Activated naive CD4-positive, alpha-beta T cell treated with anti-CD3 and anti-CD28 coated beads for 36 hours (primary cell): ENCODE results near the gene COX8C. TPM values are rescaled to one million over a fixed set of nuclear protein-coding genes. Genes with fewer than 3 reads are reported as not detected.

Experiments used
- CTCF ChIA-PET: fragments of 350-600 bp; sonication (Branson Sonifier 250); formaldehyde crosslinking; loops from one replicate; lab custom pipeline; 2021; ENCODE audit warnings: antibody characterized with exemption; lab: Charles Lee
- DNase-seq: peaks from one replicate; pipeline ENCODE4 v3.0.0-alpha.2; 2020
- H3K27ac Mint-ChIP-seq: one replicate; pipeline ENCODE4 v1.8.0; 2021; ENCODE audit warnings: mild to moderate bottlenecking, mixed read lengths
- H3K27me3 Mint-ChIP-seq: one replicate; pipeline ENCODE4 v1.8.0; 2021; ENCODE audit warnings: low read depth, mixed read lengths
- H3K36me3 Mint-ChIP-seq: one replicate; pipeline ENCODE4 v1.8.0; 2021; ENCODE audit warnings: low read depth, mixed read lengths
- H3K4me1 Mint-ChIP-seq: one replicate; pipeline ENCODE4 v1.8.0; 2021; ENCODE audit warnings: low read depth, mixed read lengths
- H3K4me3 Mint-ChIP-seq: one replicate; pipeline ENCODE4 v1.8.0; 2021; ENCODE audit warnings: mild to moderate bottlenecking, moderate library complexity, mixed read lengths
- H3K9me3 Mint-ChIP-seq: one replicate; pipeline ENCODE4 v1.8.0; 2021; ENCODE audit warnings: mixed read lengths
- intact Hi-C: fragments of 100-400 bp; cut with micrococcal nuclease; formaldehyde crosslinking; loops from one replicate; pipeline ENCODE4 v1.15.1; 2023
- total RNA-seq, 2 experiments: library from RNA; stranded (reverse); gene quantifications; one replicate each; pipeline ENCODE4 v1.2.3, GENCODE V29; 2021

COX8C gene
- total RNA-seq, 2 experiments from 2014 or later, result 0.43 to 0.79 TPM

DNA sequence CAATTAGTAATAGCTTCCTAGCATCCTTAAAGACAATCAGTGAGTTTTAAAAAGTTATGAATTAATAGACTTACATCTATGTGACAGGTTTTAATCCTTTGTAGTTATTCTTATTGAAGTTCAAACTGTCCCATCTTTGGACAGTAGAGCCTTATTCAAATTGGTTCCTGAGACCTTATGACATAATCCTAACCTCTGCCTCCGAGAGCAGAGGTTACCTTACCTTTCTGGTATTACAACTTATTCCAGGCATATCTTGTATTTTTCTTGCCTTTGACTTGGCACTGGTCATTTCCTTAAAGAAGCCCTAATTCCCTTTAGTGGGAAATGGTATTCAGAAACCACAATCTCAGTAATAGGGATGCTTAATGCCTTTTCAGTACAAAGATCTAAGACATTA, 35.9 kb upstream of the COX8C start:
- H3K4me3 Mint-ChIP-seq, result no peak overlapping the region
- H3K36me3 Mint-ChIP-seq, result no peaks in the 10 kb centered on the region
- H3K4me1 Mint-ChIP-seq, result peaks cover 19% of the 10 kb centered on the region
- H3K9me3 Mint-ChIP-seq, result no peaks in the 10 kb centered on the region
- no peak overlapping the region for H3K27ac Mint-ChIP-seq
- DNase-seq, result no peak
- intact Hi-C loops, result no loop called here
- CTCF ChIA-PET, result no interaction called here
- H3K27me3 Mint-ChIP-seq, result no peaks in the 10 kb centered on the region

DNA sequence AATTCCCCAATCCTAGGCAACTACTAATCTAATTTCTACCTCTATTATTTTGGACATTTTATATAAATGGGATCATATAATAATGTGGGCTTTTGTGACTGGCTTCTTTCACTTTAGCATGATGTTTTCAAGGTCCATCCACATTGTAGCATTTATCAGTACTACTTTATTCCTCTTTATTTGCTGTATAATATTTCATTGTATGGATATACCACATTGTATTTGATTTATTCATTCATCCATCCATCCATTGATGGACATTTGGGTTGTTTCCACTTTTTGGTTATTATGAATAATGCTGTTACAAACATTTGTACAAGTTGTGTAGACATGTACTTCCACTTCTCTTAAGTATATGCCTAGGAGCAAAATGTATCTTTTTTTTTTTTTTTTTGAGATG, 31.4 kb upstream of the COX8C start:
- Mint-ChIP-seq H3K27ac (no peak overlapping the region), H3K27me3 (no peaks in the 10 kb centered on the region), H3K36me3 (peaks cover 3% of the 10 kb centered on the region), H3K4me3 (no peak overlapping the region), H3K9me3 (no peaks in the 10 kb centered on the region), H3K4me1 (peaks cover 31% of the 10 kb centered on the region)
- DNase-seq, result no peak
- CTCF ChIA-PET, result interaction anchor here (0.7 kb wide), 1 partner anchor 12 kb away, joined by 3 read pairs; no protein-coding TSS in a partner anchor
- intact Hi-C loops, result no loop called here

DNA sequence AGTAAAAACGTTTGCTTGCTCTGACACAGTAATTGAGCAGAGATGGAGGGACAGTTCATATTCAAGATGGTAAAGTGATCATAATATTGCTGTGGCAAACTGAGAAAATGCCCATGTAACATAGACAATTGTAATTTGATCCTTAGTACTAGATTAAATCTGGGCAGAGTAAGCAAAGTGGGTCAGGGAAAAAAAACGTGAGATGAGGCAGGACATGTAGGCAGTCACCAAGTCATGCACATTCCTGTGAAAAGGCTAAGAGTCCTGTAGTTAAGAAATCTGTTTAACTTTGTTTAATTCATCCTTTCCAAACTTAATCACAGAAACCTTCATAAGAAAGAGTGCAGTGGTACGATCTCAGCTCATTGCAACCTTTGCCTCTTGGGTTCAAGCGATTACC, 30.3 kb upstream of the COX8C start:
- no peak for DNase-seq
- Mint-ChIP-seq H3K27me3 (no peaks in the 10 kb centered on the region), H3K36me3 (peaks cover 4% of the 10 kb centered on the region), H3K27ac (no peak overlapping the region), H3K4me1 (peaks cover 33% of the 10 kb centered on the region), H3K4me3 (no peak overlapping the region), H3K9me3 (no peaks in the 10 kb centered on the region)
- intact Hi-C loops, result no loop called here
- CTCF ChIA-PET, result no interaction called here

DNA sequence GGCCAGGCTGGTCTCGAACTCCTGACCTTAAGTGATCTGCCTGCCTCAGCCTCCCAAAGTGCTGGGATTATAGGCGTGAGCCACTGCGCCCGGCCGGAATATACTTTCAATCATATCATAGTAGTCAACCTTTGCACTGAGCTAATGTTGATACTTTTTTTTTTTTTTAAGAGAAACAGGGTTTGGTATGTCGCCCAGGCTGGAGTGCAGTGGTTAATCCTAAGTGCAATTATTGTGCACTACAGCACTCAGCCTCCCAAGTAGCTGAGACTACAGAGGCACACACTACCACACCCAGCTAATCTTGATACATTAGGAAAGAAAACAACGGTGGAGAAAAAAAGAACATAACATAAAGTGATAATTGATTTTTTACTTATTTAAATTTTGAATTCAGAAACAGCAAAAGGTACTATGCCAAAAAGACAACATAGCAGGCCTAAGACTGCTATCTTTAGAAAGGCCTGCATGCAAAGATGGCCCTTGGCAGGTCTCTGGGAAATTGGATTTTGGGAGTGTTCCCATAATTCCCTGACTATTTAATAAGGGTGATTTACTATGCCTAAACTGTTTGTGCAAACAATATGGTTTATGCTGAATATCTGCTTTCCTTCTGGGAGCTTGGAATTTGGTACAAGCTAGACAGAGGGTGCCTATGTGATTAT, 29.6 kb upstream of the COX8C start:
- Mint-ChIP-seq H3K27me3 (no peaks in the 10 kb centered on the region), H3K27ac (no peak overlapping the region), H3K4me3 (no peak overlapping the region), H3K4me1 (peaks cover 32% of the 10 kb centered on the region), H3K36me3 (peaks cover 6% of the 10 kb centered on the region), H3K9me3 (no peaks in the 10 kb centered on the region)
- intact Hi-C loops, result no loop called here
- no peak for DNase-seq
- CTCF ChIA-PET, result interaction anchor here (0.6 kb wide), 1 partner anchor 119 kb away, joined by 3 read pairs; no protein-coding TSS in a partner anchor

DNA sequence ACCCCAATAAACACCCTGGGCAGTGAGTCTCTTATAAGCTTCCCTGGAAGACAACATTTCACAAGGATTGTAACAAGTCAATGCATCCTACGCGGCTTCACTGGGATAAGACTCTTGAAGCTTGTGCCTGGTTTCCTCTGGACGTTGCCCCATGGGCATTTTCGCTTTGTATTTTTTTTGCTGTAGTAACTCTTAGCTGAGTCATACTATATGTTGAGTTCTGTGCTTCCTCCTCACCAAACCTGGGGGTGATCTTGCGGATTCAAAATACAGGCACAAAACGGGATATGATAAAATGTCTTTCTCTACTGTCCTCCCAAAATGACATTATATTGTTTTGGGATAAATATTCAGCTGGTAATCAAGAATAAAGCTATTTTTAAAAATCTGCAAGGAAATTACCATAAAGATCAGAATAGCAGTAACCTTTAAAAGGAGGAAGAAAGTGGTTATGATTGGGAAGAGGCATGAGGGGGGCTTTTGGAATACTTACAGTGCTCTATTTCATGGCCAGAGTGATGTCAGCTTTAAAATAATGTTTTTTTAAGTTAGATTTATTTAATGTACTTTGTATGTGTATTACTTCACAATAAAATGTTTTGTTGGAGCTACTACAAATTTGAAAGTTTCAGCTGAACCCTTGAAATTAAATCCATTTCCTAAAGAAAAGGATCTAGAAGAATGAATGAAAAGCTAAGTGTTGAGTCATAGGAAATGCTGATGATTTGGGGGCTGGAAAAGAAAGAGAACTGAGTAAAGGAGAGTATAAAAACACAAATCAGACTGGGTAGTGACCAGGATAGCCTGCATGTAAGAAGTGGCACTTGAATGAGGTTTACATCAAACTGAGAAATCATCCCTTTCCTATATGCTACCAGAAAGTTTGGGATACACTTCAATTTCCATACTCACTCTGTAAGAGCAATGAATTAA, 28.8 kb upstream of the COX8C start:
- H3K4me3 Mint-ChIP-seq, result no peak overlapping the region
- H3K27ac Mint-ChIP-seq, result no peak overlapping the region
- peaks cover 32% of the 10 kb centered on the region for H3K4me1 Mint-ChIP-seq
- no peak for DNase-seq
- H3K27me3 Mint-ChIP-seq, result no peaks in the 10 kb centered on the region
- peaks cover 6% of the 10 kb centered on the region for H3K36me3 Mint-ChIP-seq
- no peaks in the 10 kb centered on the region for H3K9me3 Mint-ChIP-seq
- CTCF ChIA-PET, result interaction anchor here (0.6 to 1.0 kb wide), 3 partner anchors 11 to 120 kb away, joined by 3 read pairs; partner anchors contain the start of genes GON7 and UBR7
- intact Hi-C loops, result no loop called here

DNA sequence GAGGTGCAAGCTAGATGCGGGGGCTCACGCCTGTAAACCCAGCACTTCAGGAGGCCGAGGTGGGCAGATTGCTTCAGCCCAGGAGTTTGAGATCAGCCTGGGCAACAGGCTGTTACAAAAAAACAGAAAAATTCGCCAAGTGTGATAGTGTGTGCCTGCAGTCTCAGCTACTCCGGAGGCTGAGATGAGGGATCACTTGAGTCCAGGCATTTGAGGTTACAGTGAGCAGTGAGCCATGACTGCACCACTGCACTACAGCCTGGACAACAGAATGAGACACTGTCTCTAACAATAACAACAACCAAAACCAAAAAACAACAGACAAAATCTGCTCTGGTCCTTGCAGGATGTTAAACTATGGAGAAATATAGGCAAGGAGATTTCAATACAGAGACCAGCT, 28.1 kb upstream of the COX8C start:
- Mint-ChIP-seq H3K4me3 (no peak overlapping the region), H3K36me3 (peaks cover 6% of the 10 kb centered on the region), H3K4me1 (peaks cover 32% of the 10 kb centered on the region), H3K27me3 (no peaks in the 10 kb centered on the region), H3K9me3 (no peaks in the 10 kb centered on the region), H3K27ac (no peak overlapping the region)
- intact Hi-C loops, result no loop called here
- CTCF ChIA-PET, result interaction anchor here (0.7 to 1.0 kb wide), 2 partner anchors 11 to 112 kb away, joined by 3 read pairs; partner anchors contain the start of genes GON7 and UBR7
- DNase-seq, result no peak

DNA sequence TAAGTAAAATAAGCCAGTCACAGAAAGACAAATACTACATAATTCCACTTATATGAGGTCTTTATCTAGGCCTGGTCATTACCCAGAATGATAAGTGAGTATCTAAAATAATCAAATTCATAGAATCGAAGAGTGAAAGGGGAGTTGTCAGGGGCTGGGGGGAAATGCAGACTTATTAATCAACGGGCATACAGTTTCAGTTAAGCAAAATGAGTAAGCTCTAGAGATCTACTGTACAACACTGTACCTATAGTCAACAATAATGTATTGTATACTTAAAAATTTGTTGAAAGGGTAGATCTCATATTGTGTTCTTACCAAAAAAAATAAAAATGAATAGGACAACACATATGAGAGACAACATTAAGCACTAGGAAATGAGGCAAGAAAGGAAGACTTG, 27.5 kb upstream of the COX8C start:
- Mint-ChIP-seq H3K4me1 (peaks cover 33% of the 10 kb centered on the region), H3K4me3 (no peak overlapping the region), H3K27ac (no peak overlapping the region), H3K27me3 (no peaks in the 10 kb centered on the region), H3K36me3 (peaks cover 6% of the 10 kb centered on the region), H3K9me3 (no peaks in the 10 kb centered on the region)
- DNase-seq, result no peak
- CTCF ChIA-PET, result no interaction called here
- intact Hi-C loops, result no loop called here

DNA sequence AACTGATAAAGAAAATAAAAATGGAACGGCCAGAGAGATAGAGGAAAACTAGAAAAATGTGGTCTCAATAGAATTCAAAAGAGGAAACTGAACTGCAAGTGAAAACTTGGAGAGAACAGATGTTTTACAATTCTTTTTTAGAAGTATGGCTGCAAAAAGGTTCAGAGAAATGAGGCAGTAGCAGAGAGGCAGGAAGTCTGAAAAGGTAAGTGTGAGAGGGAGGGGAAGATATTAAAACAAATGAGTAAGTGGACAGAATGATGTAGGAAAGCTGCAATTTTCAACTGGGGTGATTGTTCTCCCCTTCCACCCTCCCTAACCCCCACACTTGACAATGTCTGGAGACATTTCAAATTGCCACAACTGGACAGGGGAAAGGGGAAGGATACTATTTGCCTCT, 27.0 kb upstream of the COX8C start:
- Mint-ChIP-seq H3K27me3 (no peaks in the 10 kb centered on the region), H3K36me3 (peaks cover 7% of the 10 kb centered on the region), H3K27ac (peak overlapping the region; percentile 47), H3K9me3 (no peaks in the 10 kb centered on the region), H3K4me3 (no peak overlapping the region), H3K4me1 (peaks cover 37% of the 10 kb centered on the region)
- no peak for DNase-seq
- CTCF ChIA-PET, result no interaction called here
- intact Hi-C loops, result no loop called here

DNA sequence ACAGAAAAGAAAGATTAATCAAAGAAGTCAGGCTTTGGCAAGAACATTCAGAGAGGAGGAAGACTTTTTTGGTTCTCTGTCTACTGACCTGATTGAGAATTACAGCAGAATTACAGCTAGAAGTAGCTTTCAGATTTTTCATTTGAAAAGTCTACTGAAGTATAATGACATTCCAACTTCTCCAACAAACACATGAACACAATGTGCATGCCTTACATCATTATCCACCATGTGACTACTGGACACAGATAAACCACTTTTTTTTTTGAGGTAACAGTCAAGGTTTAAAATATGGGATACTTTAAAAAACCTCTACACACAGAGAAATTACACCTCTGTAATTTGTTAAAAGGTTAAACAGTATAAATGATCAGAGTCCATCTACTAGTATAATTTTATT, 26.5 kb upstream of the COX8C start:
- Mint-ChIP-seq H3K4me1 (peaks cover 37% of the 10 kb centered on the region), H3K36me3 (peaks cover 7% of the 10 kb centered on the region), H3K27me3 (no peaks in the 10 kb centered on the region), H3K4me3 (no peak overlapping the region), H3K27ac (no peak overlapping the region), H3K9me3 (no peaks in the 10 kb centered on the region)
- no peak for DNase-seq
- CTCF ChIA-PET, result no interaction called here
- intact Hi-C loops, result no loop called here

DNA sequence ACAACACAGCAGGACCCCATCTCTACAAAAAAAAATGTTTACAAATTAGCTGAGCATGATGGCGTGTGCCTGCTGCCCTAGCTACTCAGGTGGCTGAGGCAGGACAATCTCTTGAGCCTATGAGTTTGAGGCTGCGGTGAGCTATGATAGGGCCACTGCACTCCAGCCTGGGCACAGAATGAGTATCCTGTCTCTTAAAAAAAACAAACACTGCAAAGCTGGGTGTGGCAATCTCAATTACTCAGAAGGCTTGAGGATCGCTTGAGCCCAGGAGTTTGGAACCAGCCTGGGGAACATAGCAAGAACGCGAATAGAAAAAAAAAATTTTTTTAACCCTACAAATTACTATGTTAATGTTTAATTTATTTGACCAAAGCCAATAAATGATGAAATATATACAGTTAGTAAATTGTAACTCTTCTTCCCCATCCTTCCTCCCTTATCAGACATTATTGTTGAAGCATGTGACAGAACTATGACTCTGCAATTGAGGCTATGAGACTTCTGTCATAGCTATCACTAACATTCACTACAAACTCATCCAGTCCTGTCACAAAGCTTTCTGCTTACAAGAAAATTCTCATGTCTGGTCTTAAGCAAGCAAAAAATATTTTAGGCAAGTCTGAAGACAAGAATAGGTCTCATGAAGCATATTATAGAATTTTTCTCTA, 23.9 kb upstream of the COX8C start:
- no peaks in the 10 kb centered on the region for H3K27me3 Mint-ChIP-seq
- peaks cover 43% of the 10 kb centered on the region for H3K4me1 Mint-ChIP-seq
- CTCF ChIA-PET, result no interaction called here
- H3K9me3 Mint-ChIP-seq, result no peaks in the 10 kb centered on the region
- H3K36me3 Mint-ChIP-seq, result peaks cover 5% of the 10 kb centered on the region
- H3K27ac Mint-ChIP-seq, result no peak overlapping the region
- no peak for DNase-seq
- intact Hi-C loops, result no loop called here
- H3K4me3 Mint-ChIP-seq, result no peak overlapping the region

DNA sequence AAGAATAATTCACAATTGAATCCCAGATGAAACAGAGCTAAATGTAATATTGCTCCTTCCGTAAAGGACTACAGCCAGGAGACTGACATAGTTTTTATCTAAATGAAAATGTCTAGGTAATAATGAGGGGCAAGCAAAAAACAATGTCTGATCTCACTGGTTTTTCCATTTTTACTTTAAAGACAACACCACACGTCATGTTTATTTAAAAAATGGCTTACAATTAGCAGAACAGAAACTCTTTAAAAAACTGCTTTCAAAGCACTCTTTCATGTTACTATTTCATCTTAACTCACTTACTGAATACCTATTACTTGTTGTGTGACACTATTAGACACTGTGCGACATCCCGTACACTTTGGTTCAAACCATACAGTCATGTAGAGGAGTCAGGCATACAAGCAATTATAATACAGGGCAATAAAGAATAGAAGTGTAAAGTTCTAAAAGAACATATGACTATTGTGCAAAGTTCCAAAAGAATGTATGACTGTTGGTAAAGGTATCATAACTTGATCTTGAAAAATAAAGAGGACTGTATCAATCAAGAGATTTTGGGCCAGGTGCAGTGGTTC, 23.3 kb upstream of the COX8C start:
- Mint-ChIP-seq H3K27me3 (no peaks in the 10 kb centered on the region), H3K36me3 (peaks cover 4% of the 10 kb centered on the region), H3K4me1 (peaks cover 41% of the 10 kb centered on the region), H3K9me3 (no peaks in the 10 kb centered on the region), H3K27ac (no peak overlapping the region), H3K4me3 (no peak overlapping the region)
- CTCF ChIA-PET, result no interaction called here
- intact Hi-C loops, result no loop called here
- DNase-seq, result no peak

DNA sequence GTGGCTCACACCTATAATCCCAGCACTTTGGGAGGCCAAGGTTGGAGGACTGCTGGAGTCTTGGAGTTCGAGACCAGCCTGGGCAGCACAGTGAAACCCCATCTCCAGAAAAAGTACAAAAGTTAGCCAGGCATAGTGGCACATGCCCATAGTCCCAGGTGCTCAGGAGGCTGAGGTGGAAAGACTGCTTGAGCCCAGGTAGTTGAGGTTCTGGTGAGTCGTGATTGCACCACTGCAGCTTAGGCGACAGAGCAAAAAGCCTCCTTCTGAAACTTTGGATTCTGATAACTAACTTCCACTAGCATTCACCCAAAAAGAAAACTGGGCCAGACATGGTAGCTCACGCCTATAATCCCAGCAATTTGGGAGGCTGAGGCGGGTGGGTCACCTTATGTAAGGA, 20.8 kb upstream of the COX8C start:
- intact Hi-C loops, result no loop called here
- H3K9me3 Mint-ChIP-seq, result no peaks in the 10 kb centered on the region
- DNase-seq, result no peak

More for the DNA sequence above, 20.8 kb upstream of the COX8C start:
- no peak overlapping the region for H3K27ac Mint-ChIP-seq
- no peak overlapping the region for H3K4me3 Mint-ChIP-seq
- H3K27me3 Mint-ChIP-seq, result no peaks in the 10 kb centered on the region
- peaks cover 43% of the 10 kb centered on the region for H3K4me1 Mint-ChIP-seq
- peaks cover 4% of the 10 kb centered on the region for H3K36me3 Mint-ChIP-seq
- CTCF ChIA-PET, result no interaction called here
